CD4-positive, alpha-beta T cell treated with Interleukin-10 for 1 hour (primary cell): ENCODE measurements around the gene SOX6.
"Not testable (repeated sequence)": the region's sequence is repeated elsewhere in the genome, so short reads cannot be mapped to it uniquely, and the experiment has no call there.

Source experiments
- DNase-seq: peaks from one replicate; pipeline ENCODE4 v3.0.0-alpha.2; 2020

The SOX6 gene

DNA sequence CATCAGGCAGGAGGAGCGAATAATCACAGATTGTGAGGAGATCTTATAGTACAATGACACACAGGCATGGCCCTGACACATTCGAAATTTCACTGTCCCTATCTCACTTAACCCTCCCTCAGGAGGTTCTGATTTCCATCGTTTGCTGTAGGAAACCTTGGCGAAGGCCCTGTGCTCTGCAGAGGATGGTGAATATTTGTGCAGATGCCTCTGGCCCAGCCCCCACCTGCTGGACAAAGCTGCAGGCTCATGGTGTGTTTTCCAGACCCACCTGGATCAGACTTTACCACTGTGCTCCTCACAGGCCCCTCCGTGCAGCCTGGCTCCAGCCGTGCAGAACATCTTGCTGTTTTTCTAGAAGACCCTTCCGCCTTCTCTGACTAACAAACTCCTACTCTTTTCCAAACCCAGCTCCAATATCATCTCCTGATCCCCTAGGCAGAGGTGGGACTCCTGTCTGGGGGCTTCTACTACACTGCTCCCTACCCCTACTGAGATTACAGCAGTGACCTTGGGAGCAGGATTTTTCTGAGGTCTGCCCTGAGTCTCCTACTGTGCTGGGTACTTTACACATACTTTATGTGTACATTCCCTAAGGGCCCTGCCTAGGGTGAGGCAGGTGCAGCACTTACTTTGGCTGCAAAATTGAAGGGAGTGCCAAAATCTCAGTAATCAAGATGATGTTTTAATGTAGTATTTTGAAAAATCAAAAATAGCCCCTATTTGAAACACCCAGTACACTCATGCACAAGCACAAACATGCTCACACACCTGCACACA, 412.7 kb downstream of the SOX6 start:
- no peak for DNase-seq

DNA sequence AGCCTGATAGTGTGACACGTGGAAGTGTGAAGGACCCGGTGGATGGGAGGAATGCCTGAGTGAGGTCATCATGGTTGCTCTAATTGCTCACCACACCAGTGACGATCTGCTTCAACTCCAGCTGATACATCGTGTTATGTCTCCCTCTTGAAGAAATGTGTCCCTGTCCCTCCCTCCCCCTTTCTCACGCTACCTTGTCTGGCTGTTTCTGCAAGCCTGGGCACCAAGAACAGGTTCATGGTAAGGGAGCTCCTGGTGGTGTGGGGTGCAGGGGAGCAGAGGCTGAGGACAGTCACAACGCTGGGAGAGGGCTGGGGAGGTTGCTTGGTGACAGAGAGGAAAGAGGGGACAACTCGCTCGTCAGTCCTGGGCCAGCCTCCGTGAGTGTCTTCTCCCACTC, 413.4 kb downstream of the SOX6 start:
- no peak for DNase-seq

DNA sequence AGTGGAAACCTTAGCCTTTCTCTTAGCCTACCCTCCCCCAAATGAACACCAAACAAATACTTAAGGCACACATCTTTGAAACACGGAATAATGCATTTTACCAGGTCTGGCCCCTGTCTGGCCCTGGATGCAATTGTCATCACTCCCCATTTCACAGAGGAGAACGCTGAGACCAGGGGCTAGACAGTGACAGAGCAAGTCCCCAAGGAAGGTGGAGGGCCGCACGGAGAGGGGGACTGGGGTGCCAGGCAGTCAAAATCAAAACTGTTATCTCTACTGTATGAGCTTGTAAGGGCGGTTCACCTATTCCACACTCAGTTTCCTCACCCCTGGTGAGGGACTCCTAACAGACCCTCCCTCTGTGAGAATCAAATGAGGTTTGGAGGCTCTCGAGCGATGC, 414.2 kb downstream of the SOX6 start:
- no peak for DNase-seq

DNA sequence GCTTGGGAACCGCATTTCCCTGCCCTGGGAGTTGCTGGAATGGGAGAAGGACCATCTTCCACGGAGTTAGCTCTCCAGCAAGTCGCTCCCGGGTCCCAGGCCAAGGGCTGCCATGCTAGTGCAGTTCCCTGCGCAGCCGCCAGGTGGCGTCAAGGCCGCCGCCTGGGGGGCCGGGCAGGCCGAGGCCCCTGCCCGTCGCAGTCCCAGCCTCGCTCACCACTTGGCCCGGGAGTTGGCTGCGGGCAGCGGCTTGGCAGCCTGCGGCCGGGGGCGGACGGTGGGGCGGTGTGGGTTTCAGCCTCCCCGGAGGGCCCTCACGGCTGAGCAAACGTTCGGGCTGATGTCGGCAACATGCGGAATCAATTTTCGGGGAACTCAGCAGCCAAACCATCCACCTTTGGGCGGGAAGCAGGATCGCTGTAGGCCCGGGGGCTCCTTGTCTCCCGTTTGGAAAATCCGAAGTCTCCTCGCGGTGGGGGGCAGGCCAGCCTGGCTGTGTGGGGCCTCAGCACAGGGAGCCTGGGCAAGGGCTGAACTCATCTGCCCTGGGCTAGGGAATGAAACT, 415.1 kb downstream of the SOX6 start:
- no peak for DNase-seq

DNA sequence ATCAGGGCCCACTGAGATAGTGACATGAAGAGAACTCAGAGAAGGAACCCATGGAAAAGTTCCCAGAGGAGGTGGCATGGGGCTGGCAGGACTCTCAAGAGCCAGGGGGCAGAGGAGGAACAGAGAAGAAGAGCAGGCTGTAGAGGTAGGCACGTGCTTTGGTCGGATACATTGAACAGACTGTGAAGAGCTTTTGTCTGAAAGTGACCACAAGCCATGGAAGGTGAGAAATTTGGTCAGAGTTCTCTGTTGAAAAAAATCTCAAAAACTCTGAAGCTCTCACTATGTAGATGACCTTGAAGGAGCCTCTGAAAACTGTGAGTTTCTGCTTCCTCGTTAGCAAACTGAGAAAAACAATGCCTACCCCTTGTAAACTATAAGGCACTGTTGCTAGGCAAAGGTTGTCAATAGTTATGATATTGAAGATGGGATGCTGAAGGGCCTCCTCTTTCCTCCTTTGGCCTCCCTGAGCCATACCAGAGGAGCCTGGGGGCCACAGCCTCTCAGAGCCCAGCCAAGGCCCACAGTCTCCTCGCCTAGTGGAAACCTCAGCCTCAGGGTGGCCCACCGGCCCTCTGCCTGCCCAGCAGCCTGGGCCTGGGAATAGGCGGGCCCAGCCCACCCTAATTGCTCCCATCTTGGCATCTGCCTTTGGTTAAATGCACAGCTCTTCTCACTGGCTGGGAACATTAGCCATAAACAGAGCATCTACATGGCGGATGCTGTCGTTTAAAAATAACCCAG, 415.7 kb downstream of the SOX6 start:
- DNase-seq, result no peak

DNA sequence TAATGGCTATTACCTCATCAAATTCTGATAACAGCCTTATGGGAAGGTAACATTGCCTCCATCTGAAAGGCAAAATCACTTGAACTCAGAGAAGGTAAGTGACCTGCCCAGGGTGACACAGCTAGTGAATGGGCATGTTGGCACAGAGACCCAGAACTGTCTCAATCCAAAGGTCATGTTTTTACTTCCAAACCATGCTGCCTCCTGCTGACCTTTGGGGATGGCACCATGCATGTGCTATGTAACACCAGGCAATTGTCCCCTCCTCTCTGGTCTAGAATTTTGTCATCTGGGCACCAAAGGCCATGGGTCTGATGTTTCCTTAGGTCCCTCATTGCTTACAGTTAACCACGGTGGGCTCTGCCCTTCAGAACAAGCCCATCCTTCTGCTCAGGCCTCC, 417.4 kb downstream of the SOX6 start:
- DNase-seq, result no peak

DNA sequence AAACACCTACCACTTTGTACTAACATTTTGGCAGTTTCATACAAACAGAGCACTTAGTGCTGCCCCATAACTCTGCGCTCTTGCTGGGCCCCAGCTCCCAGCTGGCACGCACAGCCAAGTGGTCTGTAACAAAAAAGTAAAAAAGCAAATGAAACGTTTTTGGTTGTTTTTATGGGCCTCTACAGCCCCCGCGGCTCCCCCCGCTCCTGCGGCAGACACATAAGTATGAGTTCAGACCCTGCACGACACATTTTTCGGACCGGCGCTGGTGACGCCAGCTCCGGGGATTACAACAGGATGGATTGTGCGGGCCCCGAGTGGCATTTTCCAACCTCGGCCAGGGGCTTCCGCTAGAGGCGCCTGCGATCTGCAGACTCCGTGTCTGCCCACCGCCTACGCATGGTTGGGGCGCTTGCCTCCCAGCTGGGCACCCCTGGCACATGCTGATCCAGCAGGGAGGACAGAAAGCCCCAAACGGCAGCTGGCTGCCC, 418.2 kb downstream of the SOX6 start:
- no peak for DNase-seq

DNA sequence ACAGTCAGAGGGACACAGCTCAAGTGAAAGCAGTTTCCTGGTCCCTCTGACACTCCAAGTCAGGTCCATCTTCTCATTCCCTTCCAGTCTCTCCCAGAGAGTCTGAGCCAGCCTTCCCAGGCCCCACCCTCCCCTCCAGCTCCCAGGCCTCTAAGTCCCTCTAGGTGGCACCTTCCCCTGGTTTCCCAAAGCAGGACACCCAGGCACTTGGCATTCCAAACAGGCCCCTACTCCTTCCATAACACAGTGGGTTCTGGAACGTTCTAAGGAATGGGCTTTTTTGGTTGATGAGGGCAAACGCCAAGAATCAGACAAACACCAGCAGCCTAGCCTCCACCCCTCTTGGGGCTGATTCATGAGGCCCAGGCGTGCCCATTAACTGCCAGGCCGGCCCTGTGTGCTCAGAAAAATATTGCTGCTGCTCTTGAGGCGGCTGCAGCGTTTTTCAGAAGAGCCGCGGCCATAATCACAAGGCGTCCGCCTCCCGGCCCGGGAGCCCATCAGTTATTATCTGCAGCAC, 418.7 kb downstream of the SOX6 start:
- no peak for DNase-seq

DNA sequence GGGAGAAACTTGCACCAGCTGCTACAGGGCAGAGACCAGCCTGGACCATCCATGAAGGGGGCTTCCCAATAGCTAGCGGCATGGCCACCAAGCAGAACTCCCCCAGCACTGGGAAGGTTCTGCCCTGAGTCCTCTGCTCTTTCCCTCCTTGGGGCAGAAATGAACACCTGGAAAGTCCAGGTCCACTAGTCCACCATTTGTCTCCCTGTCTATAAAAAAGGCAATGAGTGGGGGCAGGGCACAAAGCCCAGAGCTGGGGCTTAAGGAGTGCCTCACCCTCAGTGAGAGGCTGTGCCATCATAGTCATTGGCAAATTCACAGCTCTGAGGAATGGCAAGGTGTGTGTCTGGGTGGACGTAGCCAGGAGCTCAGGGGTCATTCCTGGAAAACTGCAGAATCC, 420.3 kb downstream of the SOX6 start:
- DNase-seq, result no peak

DNA sequence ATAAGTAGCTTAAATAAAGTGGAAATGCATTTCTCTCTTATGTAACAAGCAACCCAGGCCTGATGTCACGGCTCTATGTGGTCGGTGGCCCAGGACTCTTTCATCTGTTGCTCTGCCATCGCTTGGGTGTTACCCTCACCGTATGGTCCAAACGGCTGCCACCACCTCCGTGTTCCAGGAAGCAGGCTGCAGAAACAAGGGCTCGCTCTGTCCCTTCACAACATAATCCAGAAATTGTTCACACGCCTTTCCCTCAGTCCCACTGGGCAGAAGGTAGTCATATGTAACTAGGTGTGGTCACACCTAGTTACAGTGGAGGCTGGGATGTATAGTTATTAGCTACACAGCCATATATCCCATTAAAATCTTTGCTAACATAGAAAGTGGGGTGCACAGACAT, 421.0 kb downstream of the SOX6 start:
- DNase-seq, result no peak

DNA sequence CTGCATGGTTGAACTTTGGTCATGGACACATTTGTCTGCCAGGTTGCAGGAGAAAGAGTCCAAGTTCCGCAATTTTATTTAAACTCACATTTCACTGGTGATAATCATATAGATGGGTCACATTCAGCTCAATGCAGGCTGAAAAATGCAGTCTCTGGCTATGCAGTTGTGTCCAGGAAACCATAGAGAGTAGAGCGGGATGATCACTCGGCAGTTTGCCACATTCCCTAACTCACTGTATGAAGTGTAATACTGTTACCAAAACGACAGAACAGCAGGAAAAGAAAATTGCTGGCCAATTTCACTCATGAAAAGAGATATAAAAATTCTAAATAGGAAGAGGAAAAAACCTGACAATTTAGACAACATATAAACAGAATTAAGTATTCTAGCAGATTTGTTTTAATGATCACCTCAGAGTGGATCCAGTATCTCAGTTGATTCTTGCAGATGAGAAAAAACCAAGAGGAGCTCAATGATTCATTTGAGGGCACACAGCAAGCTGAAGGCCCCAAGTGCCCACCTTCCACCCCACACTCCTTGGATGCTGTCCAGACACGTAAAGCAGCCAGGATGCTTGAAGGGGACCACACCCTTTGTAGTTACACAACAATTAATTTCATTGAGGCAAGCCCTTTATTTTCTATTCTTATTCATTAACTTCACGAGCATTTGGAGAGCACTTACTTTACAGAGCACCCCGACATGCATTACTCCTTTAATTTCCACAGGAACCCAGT, 422.3 kb downstream of the SOX6 start:
- DNase-seq, result no peak

DNA sequence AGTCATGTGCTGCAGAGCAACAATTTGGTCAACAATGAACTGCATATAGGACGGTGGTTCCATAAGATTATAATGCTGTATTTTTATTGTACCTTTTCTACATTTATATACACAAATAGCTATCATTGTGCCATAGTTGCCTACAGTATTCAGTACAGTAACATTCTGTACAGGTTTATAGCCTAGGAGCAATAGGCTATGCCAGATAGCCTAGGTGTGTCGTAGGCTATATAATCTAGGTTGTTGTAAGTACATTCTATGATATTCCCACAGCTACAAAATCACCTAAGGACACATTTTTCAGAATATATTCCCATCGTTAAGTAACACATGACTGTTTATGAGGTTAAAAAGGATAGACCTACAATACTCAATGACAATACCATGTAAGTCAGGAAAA, 423.9 kb downstream of the SOX6 start:
- no peak for DNase-seq

DNA sequence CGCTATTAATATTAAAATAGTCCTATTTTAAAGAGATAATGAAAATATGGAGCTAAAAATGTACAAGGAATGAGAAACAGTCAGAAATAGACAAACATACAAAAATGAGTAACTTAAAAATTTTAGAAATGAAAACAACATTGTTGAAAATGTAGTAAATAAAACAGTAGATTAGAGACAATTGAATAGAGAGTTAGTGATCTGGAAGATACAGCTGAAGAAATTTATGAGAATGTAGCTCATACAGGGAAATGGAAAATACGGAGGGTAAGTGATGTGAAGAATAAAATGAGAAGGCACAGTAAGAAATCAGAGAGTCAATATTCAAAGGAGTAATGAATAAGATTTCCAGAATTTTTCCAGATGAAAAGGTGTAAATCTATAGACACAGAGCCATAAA, 424.8 kb downstream of the SOX6 start:
- no peak for DNase-seq

DNA sequence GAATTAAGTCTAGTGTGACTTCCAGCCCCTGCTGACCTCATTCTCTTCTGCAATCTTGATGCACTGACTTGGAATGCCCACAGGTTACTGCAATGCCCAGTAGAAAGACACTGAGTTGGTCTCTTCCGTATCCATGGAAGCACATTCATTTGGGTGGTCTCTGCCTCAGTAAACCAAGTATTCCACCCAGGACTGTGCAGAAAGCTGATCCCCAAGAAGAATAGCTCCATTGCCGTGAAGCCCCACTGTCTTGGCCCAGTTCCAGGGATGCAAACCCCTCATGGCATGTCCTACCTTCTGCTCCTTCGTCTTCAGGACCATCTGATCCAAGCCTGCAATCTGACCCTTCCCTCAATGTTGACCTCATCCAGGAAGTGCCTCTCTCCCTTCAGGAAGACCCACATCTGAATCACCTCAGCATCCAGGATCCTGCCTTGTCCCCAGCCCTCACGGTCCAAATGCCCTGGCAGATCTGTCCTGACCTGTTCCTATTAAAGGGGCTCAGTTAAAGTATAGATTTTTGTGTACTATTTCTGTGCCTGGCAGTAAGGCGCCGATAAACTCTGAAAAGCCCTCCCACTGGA, 425.8 kb downstream of the SOX6 start:
- no peak for DNase-seq

DNA sequence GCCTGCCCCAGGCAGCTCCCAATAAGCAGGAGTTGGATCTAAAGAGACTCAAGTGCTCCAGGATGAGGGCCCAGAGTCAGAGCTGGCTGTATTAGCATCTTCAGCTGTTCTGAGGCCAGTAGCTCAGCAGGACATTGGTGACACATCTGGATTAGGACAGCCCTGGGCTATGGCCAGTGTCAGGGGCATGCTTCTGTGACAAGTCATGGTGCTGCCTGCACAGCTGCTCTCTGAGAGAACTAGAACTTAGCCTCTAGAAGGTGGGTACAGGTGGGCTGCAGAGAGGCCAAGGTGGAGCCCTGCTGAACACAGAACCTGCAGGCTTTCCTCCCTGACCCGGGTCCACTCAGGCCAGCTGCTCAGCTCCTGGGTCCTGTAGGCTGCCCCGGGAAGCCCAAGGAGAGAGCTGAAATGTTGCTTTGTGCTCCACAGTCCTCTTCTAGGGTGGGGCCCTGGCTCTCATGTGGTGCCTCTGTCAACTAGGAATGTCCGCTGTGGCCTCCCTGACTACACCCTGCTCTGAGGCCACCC, 426.9 kb downstream of the SOX6 start:
- no peak for DNase-seq

DNA sequence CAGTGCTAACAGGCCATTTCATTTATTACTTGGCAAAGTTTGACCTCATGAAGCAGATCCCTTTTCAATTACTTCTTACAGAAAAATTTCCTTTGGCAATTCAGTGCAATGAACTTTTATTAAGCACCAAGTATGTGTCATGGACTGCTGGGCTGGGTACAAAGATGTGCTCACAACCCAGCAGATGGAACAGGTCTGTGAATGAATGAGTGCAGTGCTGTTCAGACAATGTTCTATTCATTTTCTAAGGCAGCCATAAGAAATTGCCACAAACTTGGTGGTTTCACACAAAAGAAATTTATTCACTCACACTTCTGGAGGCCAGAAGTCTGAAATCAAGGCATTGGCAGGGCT, 428.5 kb downstream of the SOX6 start:
- no peak for DNase-seq

DNA sequence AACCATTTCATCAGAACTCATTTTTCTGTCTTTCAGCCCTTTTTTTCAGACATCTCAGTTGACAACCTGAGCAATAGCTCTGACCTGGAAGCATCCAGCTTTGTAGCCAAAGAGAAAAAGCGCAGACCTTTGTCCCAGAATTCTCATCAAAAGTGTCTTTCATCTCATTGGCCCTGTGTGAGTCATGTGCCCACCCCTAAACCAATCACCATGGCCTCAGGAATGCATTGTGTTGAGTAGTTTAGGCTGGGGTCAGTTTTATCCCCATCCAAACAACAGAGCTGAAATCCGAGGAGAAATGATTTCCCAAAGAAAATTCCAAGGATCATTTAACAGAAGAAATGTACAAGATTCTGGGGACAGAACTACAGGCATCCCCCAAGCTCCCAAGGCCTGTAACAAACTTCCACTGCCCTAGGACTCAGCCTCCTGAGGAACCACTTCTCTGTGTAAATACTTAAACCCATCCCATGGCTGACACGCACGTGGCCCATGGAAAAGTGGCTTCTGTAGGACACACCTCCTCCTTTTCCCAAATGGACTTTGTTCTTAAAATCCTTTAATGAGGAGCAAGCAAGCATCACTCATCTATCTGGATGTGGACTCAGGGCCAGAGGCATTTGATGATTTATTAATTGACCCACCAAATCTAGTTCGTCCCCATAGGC, 429.0 kb downstream of the SOX6 start:
- DNase-seq, result no peak

DNA sequence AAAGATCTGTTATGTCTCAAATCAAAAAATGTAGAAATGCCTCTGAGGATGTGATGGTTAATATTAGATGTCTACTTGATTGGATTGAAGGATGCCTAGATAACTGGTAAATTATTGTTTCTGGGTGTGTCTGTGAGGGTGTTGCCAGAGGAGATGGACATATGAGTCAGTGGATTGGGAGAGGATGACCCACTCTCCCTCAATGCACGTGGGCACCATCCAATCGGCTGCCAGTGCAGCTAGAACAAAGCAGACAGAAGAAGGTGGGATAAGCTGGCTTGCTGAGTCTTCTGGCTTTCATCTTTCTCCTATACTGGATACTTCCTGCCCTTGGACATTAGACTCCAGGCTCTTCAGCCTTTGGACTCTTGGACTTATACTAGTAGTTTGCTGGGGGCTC, 430.3 kb downstream of the SOX6 start:
- DNase-seq, result no peak

DNA sequence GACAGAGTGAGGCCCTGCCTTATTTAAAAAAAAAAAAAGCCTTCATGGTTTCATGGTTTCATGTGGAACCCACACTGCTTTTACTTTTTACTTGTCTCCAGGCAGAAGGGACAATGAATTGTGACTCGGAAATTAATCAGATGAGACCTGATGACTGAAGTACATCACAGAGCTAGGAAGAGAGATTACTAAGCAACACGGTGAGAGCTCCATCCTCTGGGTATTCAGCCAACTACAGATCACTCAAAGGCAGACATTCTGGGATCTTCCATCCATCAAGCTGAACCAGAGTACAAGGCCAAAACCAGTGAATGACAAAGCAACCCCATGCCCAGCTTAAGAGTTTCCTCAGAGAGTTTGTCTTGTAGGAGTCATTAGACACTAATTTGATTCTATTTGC, 433.2 kb downstream of the SOX6 start:
- DNase-seq, result no peak

DNA sequence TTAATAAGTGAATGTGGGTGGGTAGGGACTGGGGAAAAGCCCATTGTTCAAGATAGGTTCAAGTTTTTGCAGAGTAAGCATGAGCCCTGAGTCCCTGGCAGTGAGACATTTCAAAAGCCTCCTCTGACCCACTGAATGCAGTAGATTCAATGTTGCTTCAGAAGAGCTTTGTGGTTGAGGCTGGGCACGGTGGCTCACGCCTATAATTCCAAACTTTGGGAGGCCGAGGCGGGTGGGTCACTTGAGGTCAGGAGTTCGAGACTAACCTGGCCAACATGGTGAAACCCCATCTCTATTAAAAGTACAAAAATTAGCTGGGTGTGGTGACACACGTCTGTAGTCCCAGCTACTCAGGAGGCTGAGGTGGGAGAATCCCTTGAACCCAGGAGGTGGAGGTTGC, 433.6 kb downstream of the SOX6 start:
- not testable (repeated sequence) for DNase-seq

DNA sequence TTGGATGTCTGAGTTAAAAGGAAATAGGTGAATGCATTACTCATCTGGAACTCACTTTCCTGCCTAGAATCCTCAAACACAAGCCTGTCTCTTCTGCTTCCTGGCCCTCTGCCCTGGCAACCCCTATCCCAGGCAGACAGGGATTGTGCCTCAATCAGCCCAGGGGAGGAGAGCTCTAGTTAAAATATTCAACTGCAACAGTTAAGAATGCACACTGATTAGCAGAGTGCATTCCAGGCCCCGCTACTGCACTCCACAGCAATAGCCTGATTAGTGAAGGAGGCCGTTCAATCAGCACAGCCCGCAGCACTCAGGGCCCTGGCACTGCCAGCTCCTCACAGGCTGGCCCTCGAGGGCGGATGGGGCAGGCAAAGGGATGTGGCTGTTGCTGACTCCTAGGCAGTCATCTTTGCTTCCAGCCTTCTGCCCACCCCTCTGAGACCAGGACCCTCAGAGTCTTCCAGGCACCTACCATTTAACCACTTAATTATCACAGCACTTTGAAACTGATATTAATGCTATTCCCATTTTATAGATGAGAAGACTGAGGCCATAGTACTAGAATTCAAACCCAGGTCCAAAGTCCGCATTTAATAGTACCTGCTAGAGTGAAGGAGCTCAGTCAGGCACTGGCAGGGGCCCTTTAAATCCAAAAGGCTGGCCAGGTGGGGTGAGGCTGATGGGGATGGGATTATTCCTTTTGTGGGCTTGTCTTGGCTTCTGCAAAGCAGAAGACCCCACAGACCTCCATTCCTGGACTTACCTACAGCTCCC, 435.3 kb downstream of the SOX6 start:
- DNase-seq, result no peak
